Thyroid gland (tissue), 4 donors: ENCODE measurements around the gene RPGRIP1L.

Experiments used
- CTCF ChIP-seq, 6 experiments: fragments of 200-600 bp in 3 of 6; fragments of 450-650 bp in 3 of 6; sonication (generic) in 3 of 6; IDR thresholded peaks; one replicate each; pipeline ENCODE4 v1.5.1; 2016 to 2019; ENCODE audit warnings: antibody characterized with exemption in 6 of 6, mild to moderate bottlenecking in 2 of 6, inconsistent platforms in 1 of 6, moderate library complexity in 1 of 6
- POLR2A ChIP-seq, 2 donors: fragments of 450-650 bp; IDR thresholded peaks; one replicate each; pipeline ENCODE4 v1.6.1; 2017; ENCODE audit warnings: antibody characterized with exemption in 2 of 2, mild to moderate bottlenecking in 2 of 2, moderate library complexity in 1 of 2

GRCh38 chr16:53666786-53667415 lies 36.8 kb downstream of the RPGRIP1L start:
- TF ChIP-seq CTCF (IDR thresholded peaks at IDR 0.05): no peak
- no peak for TF ChIP-seq POLR2A (IDR thresholded peaks at IDR 0.05)
